Tibial artery (tissue), 4 donors: Measurements from ENCODE around the gene KDM2B.
"Not testable (repeated sequence)": the region's sequence is repeated elsewhere in the genome, so short reads cannot be mapped to it uniquely, and the experiment has no call there.

Experiments used
- DNase-seq, 2 donors: peaks; one replicate each; pipeline ENCODE4 v3.0.0-alpha.2; 2019
- H3K27ac ChIP-seq, 2 donors: fragments of 200-600 bp; sonication (generic) in 1 of 2; 1 replicate in 1 of 2; 2 replicates in 1 of 2; pipeline ENCODE4 v1.5.1; 2018 to 2019; ENCODE audit warnings: mild to moderate bottlenecking in 1 of 2
- H3K27me3 ChIP-seq, 2 donors: fragments of 200-600 bp; sonication (generic) in 1 of 2; one replicate each; pipeline versions ENCODE4 v1.5.1 to v1.6.0; 2016 to 2019
- H3K36me3 ChIP-seq, 3 donors: fragments of 200-600 bp; sonication (generic) in 2 of 3; one replicate each; pipeline ENCODE4 v1.5.1; 2016 to 2019; ENCODE audit warnings: mild to moderate bottlenecking in 2 of 3
- H3K4me1 ChIP-seq, 4 donors: fragments of 200-600 bp; sonication (generic) in 2 of 4; 1 replicate in 3 of 4; 2 replicates in 1 of 4; pipeline ENCODE4 v1.5.1; 2016 to 2019
- H3K4me3 ChIP-seq, 2 donors: fragments of 200-600 bp; sonication (generic) in 1 of 2; 1 replicate in 1 of 2; 2 replicates in 1 of 2; pipeline ENCODE4 v1.5.1; 2018 to 2019; ENCODE audit warnings: mild to moderate bottlenecking in 2 of 2
- H3K9me3 ChIP-seq, 3 donors: fragments of 200-600 bp; sonication (generic) in 1 of 3; one replicate each; pipeline ENCODE4 v1.5.1; 2016 to 2019
- CTCF ChIP-seq, 2 experiments: fragments of 200-600 bp in 1 of 2; fragments of 450-650 bp in 1 of 2; IDR thresholded peaks; one replicate each; pipeline ENCODE4 v1.5.1; 2017 to 2019; ENCODE audit warnings: antibody characterized with exemption in 2 of 2, mild to moderate bottlenecking in 1 of 2, moderate library complexity in 1 of 2
- intact Hi-C: fragments of 100-400 bp; cut with DNase I; formaldehyde crosslinking; loops from one replicate; pipeline ENCODE4 v1.15.0; 2023; ENCODE audit warnings: low total_unique reads

KDM2B gene

DNA sequence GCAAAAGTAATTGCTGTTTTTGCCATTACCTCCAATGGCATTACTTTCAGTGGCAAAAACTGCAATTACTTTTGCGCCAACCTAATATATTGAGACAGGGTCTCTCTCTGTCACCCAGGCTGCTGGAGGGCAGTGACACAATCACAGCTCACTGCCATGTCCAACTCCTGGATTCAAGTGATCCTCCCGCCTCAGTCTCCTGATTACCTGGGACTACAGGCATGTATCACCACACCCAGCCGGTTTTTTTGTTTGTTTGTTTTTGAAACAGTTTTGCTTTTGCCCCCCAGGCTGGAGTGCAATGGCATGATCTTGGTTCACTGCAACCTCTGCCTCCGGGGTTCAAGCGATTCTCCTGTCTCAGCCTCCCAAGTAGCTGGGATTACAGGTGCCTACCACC, 15.7 kb upstream of the KDM2B start:
- intact Hi-C loops, result no loop called here
- TF ChIP-seq CTCF (IDR thresholded peaks at IDR 0.05), result no peak
- Histone ChIP-seq H3K36me3 (no peaks in the 10 kb centered on the region), H3K4me1 (no peaks in the 10 kb centered on the region), H3K27ac (no peak overlapping the region), H3K4me3 (no peak overlapping the region), H3K9me3 (no peaks in the 10 kb centered on the region), H3K27me3 (no peaks in the 10 kb centered on the region)
- DNase-seq, result no peak

DNA sequence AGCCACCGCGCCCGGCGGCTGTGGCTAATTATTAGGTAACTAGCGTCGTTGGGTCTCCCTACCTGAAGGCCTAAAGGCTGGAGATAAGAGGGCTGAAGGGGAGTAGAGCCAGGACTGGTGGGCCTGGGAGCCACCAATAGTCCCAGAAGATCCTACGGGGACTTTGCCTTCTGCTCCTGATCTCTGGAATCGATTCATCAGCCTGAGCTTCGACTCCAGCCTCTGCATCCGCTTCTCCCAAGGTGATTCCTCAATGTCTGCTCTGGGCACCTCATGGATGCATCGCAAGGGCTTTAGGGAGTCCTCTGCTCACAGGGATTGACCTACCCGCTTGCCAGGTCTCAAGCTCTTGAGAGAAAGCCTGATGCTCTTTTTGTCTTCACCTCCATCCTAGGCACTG, 14.7 kb upstream of the KDM2B start:
- TF ChIP-seq CTCF (IDR thresholded peaks at IDR 0.05), result no peak
- Histone ChIP-seq H3K9me3 (no peaks in the 10 kb centered on the region), H3K36me3 (no peaks in the 10 kb centered on the region), H3K27me3 (no peaks in the 10 kb centered on the region), H3K4me3 (no peak overlapping the region), H3K4me1 (no peaks in the 10 kb centered on the region), H3K27ac (no peak overlapping the region)
- DNase-seq, result no peak
- intact Hi-C loops, result no loop called here

GRCh38 chr12:121592320-121592719, 11.5 kb upstream of the KDM2B start:
- intact Hi-C loops, result no loop called here
- Histone ChIP-seq H3K27me3 (no peaks in the 10 kb centered on the region), H3K4me1 (no peaks in the 10 kb centered on the region), H3K9me3 (no peaks in the 10 kb centered on the region), H3K36me3 (no peaks in the 10 kb centered on the region), H3K4me3 (no peak overlapping the region), H3K27ac (no peak overlapping the region)
- no peak for TF ChIP-seq CTCF (IDR thresholded peaks at IDR 0.05)
- no peak for DNase-seq

DNA sequence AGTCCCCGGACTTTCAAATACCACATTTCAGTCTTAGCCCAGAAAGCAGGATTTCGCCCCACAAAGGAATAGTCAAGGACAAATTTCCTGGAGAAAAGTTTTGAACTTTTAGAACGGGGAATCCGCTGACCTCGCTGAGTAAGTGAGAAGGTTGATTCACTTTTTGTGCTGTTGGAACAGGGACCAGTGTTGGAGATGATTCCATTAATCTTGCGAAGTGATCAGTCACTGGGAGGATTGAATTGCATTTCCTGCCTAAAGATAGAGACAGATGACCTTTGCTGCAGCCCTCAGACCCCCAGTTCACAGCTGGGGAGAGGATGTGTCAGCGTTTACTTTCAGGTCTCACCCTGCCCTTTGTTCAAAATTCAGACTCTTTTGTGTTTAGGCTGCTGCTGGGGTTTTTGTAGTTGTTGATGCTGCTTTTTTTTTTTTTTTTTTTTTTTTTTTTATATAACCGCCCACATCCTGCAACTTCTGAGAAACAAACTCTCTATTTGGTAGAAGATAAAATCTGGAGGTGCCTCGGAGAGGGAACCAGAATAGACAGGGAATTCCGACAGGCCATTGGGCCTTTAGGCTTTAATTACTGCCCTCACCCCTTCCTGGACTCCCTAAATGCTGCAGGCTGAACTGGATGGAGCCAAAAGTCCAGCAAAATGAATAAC, 9.8 kb upstream of the KDM2B start:
- TF ChIP-seq CTCF (IDR thresholded peaks at IDR 0.05), result no peak
- Histone ChIP-seq H3K4me3 (peak overlapping the region in 1 of 2 donors; percentile 49), H3K4me1 (no peaks in the 10 kb centered on the region), H3K9me3 (no peaks in the 10 kb centered on the region), H3K36me3 (no peaks in the 10 kb centered on the region), H3K27me3 (no peaks in the 10 kb centered on the region), H3K27ac (peak overlapping the region in 1 of 2 donors; percentile 61)
- DNase-seq, result no peak
- intact Hi-C loops, result no loop called here

- H3K4me3 ChIP-seq, intact Hi-C loops, H3K27me3 ChIP-seq, DNase-seq, H3K36me3 ChIP-seq, H3K27ac ChIP-seq, H3K9me3 ChIP-seq: not testable (repeated sequence)
- H3K4me1 ChIP-seq, result peaks cover 8 to 24% (median 18%) of the 10 kb centered on the region in 4 donors
Observed at GRCh38 chr12:121584885-121585284, 4.1 kb upstream of the KDM2B start.

DNA sequence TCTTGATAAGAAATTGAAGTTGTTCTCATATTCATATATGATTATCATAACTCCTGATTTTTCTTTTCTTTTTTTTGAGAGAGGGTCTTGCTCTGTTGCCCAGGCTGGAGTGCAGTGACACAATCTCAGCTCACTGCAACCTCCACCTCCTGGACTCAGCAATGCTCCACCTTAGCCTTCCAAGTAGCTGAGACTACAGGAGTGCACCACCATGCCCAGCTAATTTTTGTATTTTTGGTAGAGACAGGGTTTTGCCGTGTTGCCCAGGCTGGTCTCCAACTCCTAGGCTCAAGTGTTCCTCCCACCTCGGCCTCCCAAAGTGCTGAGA, 2.5 kb upstream of the KDM2B start:
- H3K27me3 ChIP-seq, intact Hi-C loops, H3K4me3 ChIP-seq, H3K36me3 ChIP-seq, DNase-seq, H3K27ac ChIP-seq, H3K9me3 ChIP-seq: not testable (repeated sequence)
- peaks cover 8 to 32% (median 22%) of the 10 kb centered on the region in 4 donors for H3K4me1 ChIP-seq
